Measurements from ENCODE around the gene TMEM125. TPM values are rescaled to one million over a fixed set of nuclear protein-coding genes. Genes with fewer than 3 reads are reported as not detected.

Gene TMEM125
- total and polyA plus RNA-seq, 9 of the 15 experiments (the other 6 are each of a cell fraction or from before 2014, with no cell fraction given), result 0.07 to 0.08 TPM; not detected in 7

- intact Hi-C loops (cut with micrococcal nuclease), result no loop called here
Measured at GRCh38 chr1:43243299-43243698, 26.5 kb upstream of the TMEM125 start.

More at GRCh38 chr1:43243299-43243698, 26.5 kb upstream of the TMEM125 start:
- CTCF ChIA-PET (ENCODE audit: low intra/inter-chr PET ratio), result no interaction called here
- no peaks in the 10 kb centered on the region for H3K9me3 ChIP-seq (replicated peaks; ENCODE audit: control insufficient read depth, insufficient read depth, low read depth, low read length)
- 0 out of 2 replicates have a peak, but pooled peaks cover 5% of the 10 kb centered on the region for H4K20me1 ChIP-seq (replicated peaks; ENCODE audit: control insufficient read depth, insufficient read depth, low read length)
- ATAC-seq (no peak), DNase-seq (ENCODE audit: extremely low read depth in 1 of 4, low spot score in 3 of 4) (no peak), FAIRE-seq (no peak)
- TF ChIP-seq, protein P1, sequence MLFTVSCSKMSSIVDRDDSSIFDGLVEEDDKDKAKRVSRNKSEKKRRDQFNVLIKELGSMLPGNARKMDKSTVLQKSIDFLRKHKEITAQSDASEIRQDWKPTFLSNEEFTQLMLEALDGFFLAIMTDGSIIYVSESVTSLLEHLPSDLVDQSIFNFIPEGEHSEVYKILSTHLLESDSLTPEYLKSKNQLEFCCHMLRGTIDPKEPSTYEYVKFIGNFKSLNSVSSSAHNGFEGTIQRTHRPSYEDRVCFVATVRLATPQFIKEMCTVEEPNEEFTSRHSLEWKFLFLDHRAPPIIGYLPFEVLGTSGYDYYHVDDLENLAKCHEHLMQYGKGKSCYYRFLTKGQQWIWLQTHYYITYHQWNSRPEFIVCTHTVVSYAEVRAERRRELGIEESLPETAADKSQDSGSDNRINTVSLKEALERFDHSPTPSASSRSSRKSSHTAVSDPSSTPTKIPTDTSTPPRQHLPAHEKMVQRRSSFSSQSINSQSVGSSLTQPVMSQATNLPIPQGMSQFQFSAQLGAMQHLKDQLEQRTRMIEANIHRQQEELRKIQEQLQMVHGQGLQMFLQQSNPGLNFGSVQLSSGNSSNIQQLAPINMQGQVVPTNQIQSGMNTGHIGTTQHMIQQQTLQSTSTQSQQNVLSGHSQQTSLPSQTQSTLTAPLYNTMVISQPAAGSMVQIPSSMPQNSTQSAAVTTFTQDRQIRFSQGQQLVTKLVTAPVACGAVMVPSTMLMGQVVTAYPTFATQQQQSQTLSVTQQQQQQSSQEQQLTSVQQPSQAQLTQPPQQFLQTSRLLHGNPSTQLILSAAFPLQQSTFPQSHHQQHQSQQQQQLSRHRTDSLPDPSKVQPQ (CRISPR knock-in tag; IDR thresholded peaks at IDR 0.05; ENCODE audit: borderline replicate concordance), result no peak
- TF ChIP-seq POU5F1 (IDR thresholded peaks at IDR 0.05; ENCODE audit: borderline replicate concordance, low read depth, low read length, partially characterized antibody) (no peak), RBM25 (IDR thresholded peaks at IDR 0.05; ENCODE audit: low read depth, low read length, severe bottlenecking) (no peak), ZNF146 (CRISPR knock-in tag; IDR thresholded peaks at IDR 0.05; ENCODE audit: unreplicated experiment) (no peak), PHF8 (IDR thresholded peaks at IDR 0.05; ENCODE audit: borderline replicate concordance, low read length) (no peak)
- TF ChIP-seq, protein P2, sequence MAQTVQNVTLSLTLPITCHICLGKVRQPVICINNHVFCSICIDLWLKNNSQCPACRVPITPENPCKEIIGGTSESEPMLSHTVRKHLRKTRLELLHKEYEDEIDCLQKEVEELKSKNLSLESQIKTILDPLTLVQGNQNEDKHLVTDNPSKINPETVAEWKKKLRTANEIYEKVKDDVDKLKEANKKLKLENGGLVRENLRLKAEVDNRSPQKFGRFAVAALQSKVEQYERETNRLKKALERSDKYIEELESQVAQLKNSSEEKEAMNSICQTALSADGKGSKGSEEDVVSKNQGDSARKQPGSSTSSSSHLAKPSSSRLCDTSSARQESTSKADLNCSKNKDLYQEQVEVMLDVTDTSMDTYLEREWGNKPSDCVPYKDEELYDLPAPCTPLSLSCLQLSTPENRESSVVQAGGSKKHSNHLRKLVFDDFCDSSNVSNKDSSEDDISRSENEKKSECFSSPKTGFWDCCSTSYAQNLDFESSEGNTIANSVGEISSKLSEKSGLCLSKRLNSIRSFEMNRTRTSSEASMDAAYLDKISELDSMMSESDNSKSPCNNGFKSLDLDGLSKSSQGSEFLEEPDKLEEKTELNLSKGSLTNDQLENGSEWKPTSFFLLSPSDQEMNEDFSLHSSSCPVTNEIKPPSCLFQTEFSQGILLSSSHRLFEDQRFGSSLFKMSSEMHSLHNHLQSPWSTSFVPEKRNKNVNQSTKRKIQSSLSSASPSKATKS (CRISPR knock-in tag; IDR thresholded peaks at IDR 0.05), result no peak
- no peaks in the 10 kb centered on the region for H3K4me1 ChIP-seq (replicated peaks in 1 of 2; ENCODE audit: control insufficient read depth in 2 of 2, insufficient read depth in 2 of 2, low read length in 2 of 2)
- H3K4me2 ChIP-seq (ENCODE audit: insufficient read depth, low read length), result no peak overlapping the region
- H3K9me1 ChIP-seq (ENCODE audit: control insufficient read depth, insufficient read depth, low read length), result no peaks in the 10 kb centered on the region
- H2AFZ ChIP-seq (ENCODE audit: low read depth, low read length), result no peak overlapping the region
- no peak overlapping the region for H3K4me3 ChIP-seq
- no peaks in the 10 kb centered on the region for H3K79me2 ChIP-seq (ENCODE audit: control insufficient read depth, insufficient read depth, low read length)
- POLR2A ChIA-PET, result interaction anchor here (0.6 to 1.1 kb wide), 2 partner anchors 20 to 125 kb away, joined by 3 read pairs; partner anchors contain the start of gene ELOVL1
- peaks cover 13 to 44% of the 10 kb centered on the region in 2 experiments for H3K27me3 ChIP-seq (ENCODE audit: control insufficient read depth in 2 of 2, insufficient read depth in 2 of 2, low read length in 2 of 2)
- H3K36me3 ChIP-seq (ENCODE audit: control insufficient read depth, insufficient read depth, low read length), result no peaks in the 10 kb centered on the region
- no TSS peak for BruUV-seq (replicated peaks)
- WGBS (ENCODE audit: insufficient coverage, low coverage, missing lambda C conversion rate), result 3% methylated on average over 6 of the region's 6 CpGs
- no peak overlapping the region for H3K9ac ChIP-seq (ENCODE audit: insufficient read depth in 1 of 2, low read depth in 2 of 2, low read length in 2 of 2)
- in situ Hi-C loops (cut with MboI), result no loop called here
- no peak overlapping the region for H3K27ac ChIP-seq (ENCODE audit: extremely low read depth, low read depth, low read length)
